Measurements from ENCODE around the gene PRKAG1.

Gene PRKAG1

DNA sequence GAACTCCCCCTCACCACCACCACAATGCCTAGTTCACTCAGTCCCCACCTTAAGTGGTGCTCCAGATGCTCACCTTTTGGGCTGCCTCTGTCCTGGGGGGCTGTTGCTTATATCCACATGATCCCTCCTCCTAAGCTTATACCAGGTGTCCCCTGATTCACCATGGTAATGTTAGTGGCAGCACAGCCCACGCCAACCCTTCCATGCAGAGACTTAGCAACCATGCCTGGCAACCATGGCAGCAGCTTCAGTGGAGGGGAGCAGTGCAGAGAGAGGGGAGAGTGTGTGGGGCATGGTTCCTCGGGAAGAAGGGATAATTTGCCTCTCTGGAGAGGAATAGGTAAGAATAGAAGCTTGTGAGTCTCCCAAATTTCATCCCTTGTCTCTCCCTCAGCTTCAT, 18.2 kb downstream of the PRKAG1 start:
- no peak for DNase-seq

DNA sequence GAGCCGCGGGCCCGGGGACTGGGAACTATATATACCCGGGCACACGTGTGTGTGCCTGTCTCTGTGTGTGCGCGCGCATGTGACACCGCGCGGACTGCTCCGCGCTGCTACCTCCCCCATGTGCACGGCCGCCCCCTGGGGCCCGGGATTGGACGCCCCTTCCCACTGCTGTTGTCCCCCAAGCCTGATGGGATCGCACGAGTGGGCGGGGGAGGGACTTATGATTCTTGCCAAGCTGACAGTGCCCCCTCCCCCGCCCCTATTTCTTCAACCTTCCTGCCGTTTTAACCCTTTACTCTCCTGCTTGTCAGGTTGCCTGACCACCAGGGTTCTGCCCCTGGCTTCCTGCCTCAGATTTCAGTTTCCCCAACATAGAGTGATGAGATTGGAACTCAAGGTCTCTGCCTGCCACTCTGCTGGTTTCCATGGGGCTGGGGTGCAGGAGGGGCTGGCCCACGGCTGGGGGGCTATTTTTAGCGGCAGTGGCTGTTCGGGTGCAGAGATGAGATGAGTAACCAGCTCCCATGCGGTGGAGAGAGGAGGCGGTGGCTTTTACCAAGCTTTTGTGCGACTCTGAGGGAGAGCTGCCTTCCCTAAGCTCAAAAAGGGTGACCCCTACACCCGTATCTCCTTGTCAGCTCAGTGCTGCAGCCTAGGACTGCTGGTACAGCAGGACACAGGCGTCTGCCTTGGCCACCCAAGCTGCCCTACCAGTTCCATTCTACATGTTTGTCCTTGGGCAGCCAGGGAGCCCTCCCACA, 19.0 kb downstream of the PRKAG1 start, which contains the start of gene DDN:
TSS of gene DDN (minus strand) at position 5 of the 761 bp plus-strand sequence. CDS start 88 bp downstream, outside the sequence.
- peak; percentile 21 to 39 for DNase-seq

DNA sequence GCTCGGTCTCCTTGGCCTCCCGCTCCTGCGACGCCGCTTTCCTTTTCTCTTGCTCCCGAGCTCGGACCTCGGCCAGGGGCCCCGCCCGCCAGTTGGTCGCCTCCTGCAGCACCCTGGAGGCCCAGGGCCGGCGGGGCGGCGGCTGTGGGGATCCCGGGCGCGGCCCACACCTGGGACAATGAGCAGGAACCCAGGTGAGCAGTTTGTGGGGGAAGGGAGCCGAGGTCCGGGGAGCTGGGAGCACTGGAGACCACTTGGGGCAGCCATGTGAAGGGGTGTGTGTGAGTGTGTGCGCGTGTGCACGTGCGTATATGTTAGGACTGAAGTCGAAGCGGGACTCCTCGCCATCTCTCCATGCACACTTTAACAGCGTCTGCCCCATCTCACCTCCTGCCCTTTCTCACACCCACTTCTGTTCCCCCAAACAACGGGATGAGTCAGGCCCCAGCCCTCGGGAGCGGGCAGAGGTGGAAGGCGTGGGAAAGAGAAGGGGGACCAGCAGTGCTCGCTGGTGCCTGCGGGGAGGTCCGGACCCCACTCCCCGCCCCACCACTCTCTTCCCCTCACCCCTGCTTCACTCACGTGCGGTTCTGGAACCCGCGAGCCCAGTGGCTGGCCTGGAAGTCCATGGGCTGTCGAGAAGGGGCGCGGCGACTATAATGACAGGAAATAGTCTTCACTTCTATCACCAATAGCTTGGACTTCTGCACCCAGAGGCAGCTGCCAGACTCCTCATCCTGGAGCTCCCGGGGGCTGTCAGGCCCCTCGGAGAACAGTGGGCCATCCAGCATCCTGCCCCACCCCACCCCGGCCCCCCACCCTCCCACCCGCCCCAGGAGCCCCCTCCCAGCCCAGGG, 19.9 kb downstream of the PRKAG1 start:
- peak in 1 of 2 experiments; percentile 21 for DNase-seq

DNA sequence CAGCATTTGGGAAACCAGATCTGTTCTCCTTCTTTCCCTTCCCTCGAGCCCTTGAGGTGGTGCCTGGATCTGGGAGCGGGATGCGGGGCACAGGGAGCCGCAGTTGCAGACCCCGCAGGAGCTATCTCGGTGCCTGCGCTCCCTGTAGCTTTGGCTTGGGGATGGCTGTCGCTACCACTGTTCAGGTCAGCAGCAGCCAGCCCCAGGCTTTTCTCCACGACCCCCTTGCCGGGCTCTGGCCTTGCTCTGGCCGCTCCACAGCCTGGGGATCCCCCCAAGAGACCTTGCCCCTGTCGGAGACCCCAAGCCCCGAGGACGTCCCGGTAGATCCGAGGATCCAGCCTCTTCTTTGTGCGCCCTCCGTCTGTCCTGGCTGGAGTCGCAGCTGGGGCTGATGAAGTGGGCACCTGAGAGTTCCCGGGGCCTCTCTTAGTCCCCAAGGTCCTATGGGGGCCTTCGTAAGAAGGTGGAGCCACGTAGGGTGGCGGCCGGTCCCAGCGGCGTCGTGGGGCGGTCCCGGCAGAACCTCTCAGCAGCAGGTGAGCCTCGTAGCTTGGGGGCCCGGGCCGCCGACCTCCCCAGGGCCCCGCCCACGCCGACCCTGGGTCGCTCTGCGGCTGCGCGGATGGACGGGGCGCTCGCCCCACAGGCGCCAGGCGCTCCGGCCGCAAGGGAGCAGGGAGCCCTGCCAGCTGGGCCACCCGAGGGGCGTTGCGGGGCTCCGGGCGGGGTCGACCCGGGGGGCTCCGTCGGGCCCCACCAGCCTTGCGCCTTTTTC, 20.7 kb downstream of the PRKAG1 start:
- no peak for DNase-seq

DNA sequence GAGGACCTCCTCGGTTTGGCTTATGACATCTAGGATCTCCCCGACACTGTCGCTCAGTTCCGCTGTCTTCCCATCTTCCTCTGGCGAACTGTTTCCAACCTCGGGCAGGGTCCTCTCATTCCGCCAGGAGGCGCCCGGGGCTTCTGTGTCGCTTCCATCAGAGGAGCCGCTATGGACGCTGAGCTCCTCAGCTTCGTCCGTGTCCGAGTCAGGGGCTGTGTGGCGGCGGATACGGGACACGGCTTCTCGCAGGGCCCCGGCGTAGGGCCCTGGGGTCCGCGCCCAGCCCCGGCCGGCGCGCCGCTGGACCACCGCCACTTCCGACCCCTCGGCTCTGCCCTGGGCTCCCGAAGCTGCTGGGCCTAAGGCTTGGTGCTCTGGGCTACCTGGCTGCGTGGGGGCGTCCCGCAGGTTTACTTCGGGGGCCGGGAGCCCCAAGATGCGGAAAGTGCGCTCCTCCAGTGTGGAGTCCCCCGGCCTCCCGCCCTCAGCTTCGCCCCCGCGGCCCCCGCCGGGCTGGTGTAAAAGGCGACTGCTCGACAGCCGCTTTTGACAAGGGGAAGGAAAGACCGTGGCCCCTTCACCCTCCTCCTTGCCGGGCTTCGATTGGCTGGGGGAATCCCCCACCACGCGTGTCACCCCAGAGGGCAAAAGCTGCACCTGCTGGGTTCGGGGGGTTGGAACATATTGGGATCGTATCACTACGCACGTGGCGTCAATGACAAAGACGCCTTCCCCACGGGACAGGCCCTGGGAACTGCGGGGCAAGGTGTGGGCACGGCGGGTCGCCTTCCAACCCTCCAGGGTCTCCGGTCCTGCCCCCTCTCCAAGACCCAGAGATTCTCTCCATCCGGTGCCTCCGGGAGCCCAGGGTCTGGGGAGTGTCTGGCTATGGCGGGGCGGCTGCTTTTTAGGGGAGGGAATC, 21.5 kb downstream of the PRKAG1 start:
- DNase-seq = peak; percentile 57 to 69

DNA sequence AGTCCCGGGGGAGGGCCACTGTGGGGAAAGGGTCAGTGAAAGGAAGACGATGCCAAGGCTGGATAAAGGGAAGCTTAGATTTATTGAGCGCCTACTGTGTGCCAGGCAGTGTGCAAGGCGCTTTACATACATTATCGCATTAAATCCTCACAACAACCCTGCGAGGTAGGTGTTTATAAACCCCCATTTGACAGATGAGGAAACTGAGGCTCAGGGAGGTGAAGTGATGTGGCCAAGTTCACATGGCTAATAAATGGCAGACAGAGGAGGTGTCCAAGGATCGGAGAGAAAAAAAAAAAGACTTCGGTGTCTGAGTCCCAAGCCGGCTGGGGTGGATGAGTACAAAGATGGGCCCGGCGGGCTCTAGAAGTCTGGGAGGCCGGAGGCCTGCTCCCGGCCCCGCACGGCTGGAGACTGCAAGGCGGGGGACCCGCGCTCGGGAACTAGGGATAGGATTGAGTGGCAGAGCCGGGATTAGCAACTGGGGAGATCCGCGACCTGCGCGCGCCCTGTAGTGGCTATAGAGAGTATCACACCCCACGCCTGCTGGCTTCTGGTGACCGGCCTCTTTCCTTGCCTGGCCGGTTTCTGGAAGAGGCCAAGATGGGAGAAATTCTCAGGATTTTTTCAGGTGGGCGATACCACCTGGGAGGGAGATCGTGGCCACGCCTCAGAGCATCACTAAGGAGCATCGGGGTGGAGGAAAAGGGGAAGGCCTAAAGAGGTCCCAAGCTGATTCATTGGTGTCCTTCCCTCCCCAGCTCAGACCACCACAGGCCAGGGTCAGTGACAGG, 23.3 kb downstream of the PRKAG1 start:
- DNase-seq = peak; percentile 39 to 42

DNA sequence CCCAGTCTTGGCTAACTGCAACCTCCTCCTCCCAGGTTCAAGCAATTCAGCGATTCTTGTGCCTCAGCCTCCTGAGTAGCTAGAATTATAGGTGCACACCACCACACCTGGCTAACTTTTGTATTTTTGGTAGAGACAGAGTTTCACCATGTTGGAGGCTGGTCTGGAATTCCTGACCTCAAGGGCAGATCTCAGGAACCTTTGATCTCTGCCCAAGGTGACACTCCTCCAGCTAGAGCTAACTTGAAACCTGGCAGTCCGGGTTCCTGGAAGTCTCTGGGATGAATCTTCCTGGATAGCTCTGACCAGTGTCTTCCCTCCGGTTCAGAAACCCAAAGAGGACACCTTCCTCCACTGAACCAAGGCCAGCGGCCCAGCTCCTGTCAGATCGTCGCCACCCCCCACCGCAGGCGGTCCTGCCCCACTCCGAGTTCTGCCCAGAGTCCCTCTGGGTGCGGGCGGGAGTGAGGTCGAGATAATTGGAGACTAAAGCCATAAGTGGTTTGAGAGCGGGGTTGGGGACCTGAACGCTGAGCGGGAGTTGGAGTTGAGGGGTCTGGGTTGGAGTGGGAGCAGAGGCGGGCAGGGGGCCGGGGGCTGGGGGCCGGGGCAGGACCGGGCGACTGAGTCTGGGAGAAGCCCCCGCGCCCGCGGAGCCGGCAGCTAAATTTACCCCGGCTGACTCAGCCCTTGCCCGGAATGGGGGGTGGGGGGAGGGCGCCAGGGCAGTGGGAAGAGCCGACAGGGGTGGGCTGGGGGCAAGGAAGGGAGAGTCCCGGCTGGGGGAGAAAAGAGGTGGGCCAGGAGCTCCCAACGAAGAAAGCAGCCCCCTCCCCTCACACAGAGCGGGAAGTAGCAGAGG, 24.1 kb downstream of the PRKAG1 start:
- no peak for DNase-seq

DNA sequence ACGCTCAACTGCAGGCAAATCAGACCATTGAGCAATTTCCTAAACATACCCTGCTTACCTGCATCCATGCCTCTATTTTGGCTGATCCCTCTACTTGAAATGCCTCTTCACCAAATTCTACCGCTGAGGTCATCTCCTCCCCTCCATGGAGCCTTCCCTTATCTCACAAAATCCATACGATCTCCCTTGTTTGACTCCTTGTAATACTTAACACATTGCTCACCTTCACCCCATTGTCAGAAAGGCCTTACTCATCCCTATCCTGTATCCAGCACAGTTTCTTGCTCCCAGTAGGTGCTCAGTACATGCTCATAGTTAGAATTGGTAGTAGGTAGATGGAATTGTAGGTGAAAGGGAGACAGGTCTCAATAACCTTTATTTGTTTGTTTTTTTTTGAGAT, 24.8 kb downstream of the PRKAG1 start:
- DNase-seq = no peak

DNA sequence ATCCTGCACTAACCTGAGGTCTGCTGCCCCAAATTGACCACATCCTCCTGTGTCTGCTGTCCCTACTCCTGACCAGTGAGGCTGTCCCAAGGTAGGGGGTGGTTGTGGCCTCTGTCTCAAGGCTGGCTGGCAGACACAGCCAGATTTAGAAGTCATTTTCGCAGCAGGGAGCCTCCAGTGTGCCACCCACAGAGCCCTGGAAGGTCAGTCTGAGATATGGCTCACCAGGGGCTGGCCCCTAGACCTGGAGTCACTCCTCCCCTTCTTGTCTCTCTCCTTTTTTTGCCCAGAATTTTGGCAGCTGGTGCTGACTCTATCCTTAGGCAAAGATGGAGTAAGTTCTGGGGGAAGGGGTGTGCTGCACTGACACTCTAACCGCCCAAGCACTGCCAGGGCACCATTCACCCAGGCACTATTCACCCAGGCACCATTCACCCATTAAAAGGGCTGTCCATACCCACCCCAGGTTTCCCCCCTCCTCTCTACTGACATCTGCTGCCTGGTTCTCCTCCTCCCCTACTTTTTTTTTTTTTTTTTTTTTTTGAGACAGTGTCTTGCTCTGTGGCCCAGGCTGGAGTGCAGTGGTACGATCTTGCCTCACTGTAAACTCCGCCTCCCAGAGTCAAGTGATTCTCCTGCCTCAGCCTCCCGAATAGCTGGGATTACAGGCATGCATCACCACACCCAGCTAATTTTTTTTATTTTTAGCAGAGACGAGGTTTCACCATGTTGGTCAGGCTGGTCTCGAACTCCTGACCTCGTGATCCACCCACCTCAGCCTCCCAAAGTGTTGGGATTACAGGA, 27.1 kb downstream of the PRKAG1 start:
- no peak for DNase-seq

DNA sequence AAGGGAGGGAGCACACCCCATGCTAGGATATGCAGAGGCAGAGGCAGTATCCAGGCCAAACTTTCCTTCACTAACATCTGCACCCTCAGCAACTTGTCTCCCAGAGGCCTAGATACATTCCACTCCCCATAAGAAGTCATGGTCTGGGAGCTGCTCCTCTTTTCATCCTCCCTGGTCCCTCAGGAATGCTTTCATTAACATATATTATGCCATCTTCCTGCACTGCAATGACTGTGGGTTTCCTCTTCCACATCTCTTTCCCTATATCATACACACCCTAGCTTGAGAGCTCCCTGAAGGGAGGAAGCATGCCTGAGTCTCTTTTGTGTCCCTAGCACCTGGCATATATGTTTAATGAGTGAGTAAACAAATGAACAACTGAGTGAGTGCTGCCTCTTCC, 28.0 kb downstream of the PRKAG1 start:
- DNase-seq = no peak

DNA sequence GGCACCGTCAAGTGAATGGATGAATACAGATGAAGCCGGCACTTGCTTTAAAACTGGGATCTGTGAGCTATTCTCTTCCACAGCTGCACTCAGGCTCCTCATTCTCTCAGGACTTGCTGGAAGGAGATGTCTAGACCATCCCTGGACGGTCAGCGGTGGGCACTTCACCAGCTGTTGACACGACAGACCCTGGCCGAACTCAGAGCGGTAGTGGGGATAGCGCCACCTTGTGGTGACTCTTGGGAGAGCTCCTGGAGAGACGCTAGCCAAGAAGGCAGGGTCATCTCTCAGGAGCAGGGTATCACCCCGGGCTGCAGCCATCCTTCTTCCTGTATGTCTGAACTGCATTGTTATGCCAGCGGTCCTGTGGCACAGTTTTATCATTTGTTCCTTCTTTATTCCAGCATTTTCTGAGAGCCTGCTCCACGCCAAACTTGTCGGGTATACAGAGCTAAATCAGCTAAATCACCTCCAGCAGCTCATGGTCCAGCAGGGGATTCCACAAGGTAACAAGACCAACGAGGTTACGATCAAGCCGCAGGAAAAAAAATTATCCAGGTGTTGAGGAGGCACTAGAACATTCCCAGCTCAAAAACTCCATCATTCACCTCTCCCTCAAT, 30.4 kb downstream of the PRKAG1 start:
- DNase-seq = peak; percentile 48 to 51

DNA sequence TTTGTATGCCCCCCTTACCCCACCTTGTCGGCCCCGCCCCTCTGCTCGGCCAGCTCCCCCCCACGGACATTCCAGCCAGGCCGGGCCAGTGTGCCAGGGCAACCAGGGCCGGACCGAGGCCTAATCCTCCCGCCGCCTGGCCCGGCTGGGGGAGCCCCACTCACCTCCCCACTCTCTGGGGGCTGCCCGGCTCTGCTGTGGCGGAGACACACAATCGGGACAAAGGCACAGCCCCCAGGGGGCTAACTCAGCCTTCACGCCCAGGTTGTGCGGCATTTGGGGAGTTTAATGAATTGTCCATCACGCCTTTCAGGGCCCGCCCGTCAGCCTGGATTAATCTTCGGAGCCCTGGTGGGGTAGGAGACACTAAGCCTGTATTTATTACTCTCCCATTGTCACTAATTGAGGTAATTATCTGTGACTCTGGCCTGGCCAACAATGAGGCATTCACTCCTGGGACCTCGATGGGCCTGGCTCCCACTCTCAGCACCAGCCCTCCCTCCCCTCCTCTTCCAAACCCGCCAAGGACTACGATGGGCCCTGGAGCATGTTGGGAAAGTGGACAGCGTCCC, 31.8 kb downstream of the PRKAG1 start:
- no peak for DNase-seq

DNA sequence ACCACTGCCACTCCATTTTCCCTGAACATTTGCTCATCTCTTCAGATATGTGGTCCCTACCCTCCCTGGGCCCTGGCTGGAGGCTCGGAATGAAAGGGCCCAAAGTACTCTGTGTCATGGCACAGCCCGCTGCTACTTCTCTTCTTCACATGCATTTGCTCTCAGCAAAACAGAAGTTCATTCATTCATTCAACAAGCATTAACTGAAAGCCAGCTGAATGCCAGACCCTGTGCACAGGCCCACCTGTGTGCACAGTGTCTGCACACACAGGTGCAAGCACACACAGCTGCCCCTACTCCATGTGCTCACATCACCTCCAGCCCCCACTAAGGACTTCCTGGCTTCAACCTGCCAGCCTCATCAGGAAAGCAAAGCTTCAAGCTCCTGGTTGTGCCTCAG, 32.7 kb downstream of the PRKAG1 start:
- DNase-seq = no peak

DNA sequence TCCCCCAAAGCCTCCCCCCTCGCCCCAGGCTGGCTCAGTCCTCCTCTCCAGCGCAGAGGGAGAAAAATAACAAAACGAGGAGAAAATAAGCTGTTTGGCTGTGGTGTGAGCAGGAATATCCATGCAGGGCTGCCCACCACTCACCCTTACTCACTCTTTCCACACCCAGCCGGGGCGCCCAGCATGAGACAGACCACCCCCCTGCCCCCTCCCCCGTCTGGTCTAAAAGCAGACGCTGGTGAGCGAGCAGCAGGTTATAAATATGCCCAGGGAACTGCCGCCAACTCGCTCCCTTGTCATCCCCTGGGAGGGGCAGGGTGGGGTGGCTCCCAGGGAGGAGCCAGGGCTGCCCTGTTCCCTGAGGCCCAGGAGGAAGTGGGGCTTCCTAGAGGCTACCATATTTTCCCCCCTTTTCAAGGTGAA, 33.1 kb downstream of the PRKAG1 start:
- no peak for DNase-seq

DNA sequence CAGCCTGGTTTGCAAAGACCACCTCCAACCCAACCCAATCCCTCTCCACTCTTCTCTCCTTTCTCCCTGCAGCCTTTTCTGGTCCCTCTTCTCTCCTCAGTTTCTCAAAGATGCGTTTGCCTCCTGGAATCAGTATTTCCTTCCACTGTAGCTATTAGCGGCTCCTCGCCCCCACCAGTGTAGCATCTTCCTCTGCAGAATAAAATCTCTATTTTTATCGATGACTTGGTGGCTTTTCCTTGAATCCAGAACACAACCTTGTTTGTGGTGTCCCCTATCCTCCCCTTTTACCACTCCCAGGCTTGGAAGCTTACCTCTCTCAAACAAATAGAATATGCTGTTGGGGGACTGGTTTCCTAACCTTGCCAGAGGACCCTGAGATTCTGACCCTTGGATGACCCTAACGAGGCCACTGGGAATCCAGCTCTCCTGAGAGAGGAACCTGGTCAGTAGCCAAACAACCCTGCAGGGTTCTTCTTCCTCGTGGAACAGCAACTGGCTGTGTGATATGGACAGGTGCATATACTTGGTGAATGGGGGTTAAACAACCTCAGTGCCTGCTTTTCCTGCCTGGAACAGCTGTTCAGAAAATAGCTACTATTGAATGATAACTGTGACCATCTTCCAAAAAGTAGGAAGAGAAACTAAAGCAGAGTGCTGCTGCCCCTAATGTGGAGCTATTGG, 36.0 kb downstream of the PRKAG1 start:
- DNase-seq = no peak

DNA sequence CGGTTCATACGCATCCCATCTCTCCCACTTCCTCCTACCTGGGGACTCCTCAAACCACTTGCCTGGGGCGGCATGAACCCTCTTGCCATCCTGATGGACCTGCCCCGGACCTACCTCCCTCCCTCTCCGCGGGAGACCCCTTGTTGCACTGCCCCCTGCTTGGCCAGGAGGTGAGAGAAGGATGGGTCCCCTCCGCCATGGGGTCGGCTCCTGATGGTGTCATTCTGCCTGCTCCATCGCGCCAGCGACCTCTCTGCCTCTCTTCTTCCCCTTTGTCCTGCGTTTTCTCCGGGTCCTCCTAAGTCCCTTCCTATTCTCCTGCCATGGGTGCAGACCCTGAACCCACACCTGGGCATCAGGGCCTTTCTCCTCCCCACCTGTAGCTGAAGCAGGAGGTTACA, 36.8 kb downstream of the PRKAG1 start:
- DNase-seq = no peak

DNA sequence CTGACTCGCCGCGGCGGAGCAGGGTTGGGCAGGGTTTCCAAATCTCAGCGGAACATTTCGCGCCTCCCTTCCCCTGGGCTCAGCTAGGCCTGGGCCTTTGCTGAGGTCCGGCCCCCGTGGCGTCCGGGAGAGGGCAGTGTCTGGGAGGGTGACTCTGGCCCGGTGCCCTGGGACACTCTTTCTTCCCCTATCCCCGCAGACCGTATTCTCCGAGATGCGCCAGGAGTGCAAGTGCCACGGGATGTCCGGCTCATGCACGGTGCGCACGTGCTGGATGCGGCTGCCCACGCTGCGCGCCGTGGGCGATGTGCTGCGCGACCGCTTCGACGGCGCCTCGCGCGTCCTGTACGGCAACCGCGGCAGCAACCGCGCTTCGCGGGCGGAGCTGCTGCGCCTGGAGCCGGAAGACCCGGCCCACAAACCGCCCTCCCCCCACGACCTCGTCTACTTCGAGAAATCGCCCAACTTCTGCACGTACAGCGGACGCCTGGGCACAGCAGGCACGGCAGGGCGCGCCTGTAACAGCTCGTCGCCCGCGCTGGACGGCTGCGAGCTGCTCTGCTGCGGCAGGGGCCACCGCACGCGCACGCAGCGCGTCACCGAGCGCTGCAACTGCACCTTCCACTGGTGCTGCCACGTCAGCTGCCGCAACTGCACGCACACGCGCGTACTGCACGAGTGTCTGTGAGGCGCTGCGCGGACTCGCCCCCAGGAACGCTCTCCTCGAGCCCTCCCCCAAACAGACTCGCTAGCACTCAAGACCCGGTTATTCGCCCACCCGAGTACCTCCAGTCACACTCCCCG, 37.4 kb downstream of the PRKAG1 start:
- no peak for DNase-seq

Data from AML-193 (cell line).